ENCODE data around the gene CRTC1.

GRCh38 chr19:18669524-18669817 lies 14.0 kb upstream of the CRTC1 start:
- TF ChIP-seq CTCF (IDR thresholded peaks at IDR 0.05; ENCODE audit: poor library complexity): no peak
- TF ChIP-seq EZH2phosphoT487 (IDR thresholded peaks at IDR 0.05; ENCODE audit: low read depth, severe bottlenecking, unreplicated experiment): no peak
